Kidney capillary endothelial cell (primary cell): Measurements from ENCODE around the gene PDK2.

Experiments used
- DNase-seq: peaks from one replicate; pipeline ENCODE4 v3.0.0-alpha.2; 2018; ENCODE audit warnings: low spot score

The PDK2 gene

GRCh38 chr17:50118076-50118827 lies 23.1 kb downstream of the PDK2 start:
- DNase-seq: no peak

GRCh38 chr17:50118828-50119218 lies 23.7 kb downstream of the PDK2 start:
- DNase-seq: no peak

GRCh38 chr17:50120475-50121253 lies 25.5 kb downstream of the PDK2 start:
- DNase-seq: no peak

GRCh38 chr17:50122945-50123344 lies 27.8 kb downstream of the PDK2 start:
- no peak for DNase-seq

GRCh38 chr17:50123649-50124349 lies 28.6 kb downstream of the PDK2 start:
- no peak for DNase-seq

GRCh38 chr17:50125420-50125997 lies 30.4 kb downstream of the PDK2 start:
- DNase-seq: no peak

- no peak for DNase-seq
Observed at GRCh38 chr17:50127697-50128361, 32.7 kb downstream of the PDK2 start.

- DNase-seq: no peak
Observed at GRCh38 chr17:50128441-50129352, 33.5 kb downstream of the PDK2 start.

GRCh38 chr17:50129353-50129727 lies 34.2 kb downstream of the PDK2 start:
- DNase-seq: no peak

- no peak for DNase-seq
Observed at GRCh38 chr17:50129728-50130558, 34.8 kb downstream of the PDK2 start, which contains the start of gene SAMD14. SAMD14 (minus strand) TSS chr17:50130160; CDS start chr17:50124959, 5,201 bp downstream.

GRCh38 chr17:50130559-50131305 lies 35.6 kb downstream of the PDK2 start:
- DNase-seq: no peak

GRCh38 chr17:50132104-50132794 lies 37.1 kb downstream of the PDK2 start:
- DNase-seq: no peak

- DNase-seq: no peak
Observed at GRCh38 chr17:50133028-50133768, 38.0 kb downstream of the PDK2 start.

- DNase-seq: no peak
Observed at GRCh38 chr17:50133769-50134099, 38.6 kb downstream of the PDK2 start.

GRCh38 chr17:50134206-50135110 lies 39.3 kb downstream of the PDK2 start:
- DNase-seq: no peak

- no peak for DNase-seq
Observed at GRCh38 chr17:50135316-50136095, 40.4 kb downstream of the PDK2 start.
